ELF-1 (cell line): ENCODE results near the gene MILR1.
"Not testable (repeated sequence)": the region's sequence is repeated elsewhere in the genome, so short reads cannot be mapped to it uniquely, and the experiment has no call there.

ENCODE experiments used
- DNase-seq: peaks from one replicate; pipeline ENCODE4 v3.0.0-alpha.2; 2016; ENCODE audit warnings: low read depth, low spot score

MILR1 gene

DNA sequence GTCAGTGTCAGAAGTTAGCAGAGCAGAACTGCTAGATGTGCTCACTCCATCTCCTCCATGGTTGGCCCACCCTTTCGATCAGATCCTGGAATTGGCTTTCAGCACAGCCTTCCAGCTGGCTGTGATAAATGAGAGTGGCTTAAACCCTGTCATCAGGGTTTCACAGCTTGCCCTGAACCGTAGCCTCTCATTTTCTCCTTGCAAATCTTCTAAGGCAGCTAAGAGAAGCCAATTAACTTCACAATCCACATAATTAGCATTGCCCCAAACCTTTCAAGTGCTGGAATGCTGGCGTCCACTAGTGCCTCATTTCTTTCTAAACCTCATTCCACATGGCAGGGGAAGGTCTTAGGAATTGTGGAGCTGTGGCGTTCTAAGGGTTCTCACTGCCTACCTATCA is 21.7 kb downstream of the MILR1 start:
- peak; percentile 72 for DNase-seq

- DNase-seq: no peak
Observed at GRCh38 chr17:64471440-64471839, 22.5 kb downstream of the MILR1 start.

GRCh38 chr17:64472564-64472963 is 23.6 kb downstream of the MILR1 start:
- no peak for DNase-seq

GRCh38 chr17:64477849-64478248 is 28.9 kb downstream of the MILR1 start:
- DNase-seq: no peak

- no peak for DNase-seq
Observed at GRCh38 chr17:64480951-64481350, 32.0 kb downstream of the MILR1 start.

DNA sequence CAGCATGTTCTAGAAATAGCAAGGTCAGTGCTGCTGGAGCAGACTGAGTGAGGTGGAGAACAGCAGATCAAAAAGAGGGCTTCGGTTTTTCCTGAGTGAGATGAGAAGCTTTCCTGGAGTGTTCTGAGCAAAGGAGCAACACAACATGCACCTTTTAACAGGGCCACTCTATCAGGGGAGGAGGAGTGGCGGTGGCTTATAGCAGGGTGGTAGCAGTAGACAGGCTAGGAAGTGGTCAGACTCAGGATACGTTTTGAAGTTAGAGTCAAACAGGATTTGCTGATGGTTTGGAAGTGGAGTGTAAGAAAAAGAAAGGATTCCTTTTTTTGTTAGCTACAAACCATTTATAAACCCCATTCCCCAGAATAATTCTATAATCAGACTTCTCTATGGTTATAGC is 35.5 kb downstream of the MILR1 start:
- DNase-seq: no peak

DNA sequence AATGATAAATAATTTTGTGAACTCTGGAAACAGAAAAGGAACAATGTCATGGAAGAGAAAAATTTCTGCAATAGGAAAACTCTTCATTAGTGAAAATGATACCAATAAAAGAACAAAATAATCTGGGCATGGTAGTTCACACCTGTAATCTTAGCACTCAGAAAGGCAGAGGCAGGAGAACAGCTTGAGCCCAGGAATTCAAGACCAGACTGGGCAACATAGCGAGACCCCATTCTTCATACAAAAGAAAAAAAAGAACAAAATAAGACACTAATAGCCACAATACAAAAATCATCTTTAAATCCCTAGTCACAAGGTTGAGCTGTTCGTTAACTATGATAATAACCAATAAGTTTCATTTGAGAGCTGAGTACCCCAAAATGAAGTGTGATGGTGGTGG is 39.4 kb downstream of the MILR1 start:
- DNase-seq: no peak

DNA sequence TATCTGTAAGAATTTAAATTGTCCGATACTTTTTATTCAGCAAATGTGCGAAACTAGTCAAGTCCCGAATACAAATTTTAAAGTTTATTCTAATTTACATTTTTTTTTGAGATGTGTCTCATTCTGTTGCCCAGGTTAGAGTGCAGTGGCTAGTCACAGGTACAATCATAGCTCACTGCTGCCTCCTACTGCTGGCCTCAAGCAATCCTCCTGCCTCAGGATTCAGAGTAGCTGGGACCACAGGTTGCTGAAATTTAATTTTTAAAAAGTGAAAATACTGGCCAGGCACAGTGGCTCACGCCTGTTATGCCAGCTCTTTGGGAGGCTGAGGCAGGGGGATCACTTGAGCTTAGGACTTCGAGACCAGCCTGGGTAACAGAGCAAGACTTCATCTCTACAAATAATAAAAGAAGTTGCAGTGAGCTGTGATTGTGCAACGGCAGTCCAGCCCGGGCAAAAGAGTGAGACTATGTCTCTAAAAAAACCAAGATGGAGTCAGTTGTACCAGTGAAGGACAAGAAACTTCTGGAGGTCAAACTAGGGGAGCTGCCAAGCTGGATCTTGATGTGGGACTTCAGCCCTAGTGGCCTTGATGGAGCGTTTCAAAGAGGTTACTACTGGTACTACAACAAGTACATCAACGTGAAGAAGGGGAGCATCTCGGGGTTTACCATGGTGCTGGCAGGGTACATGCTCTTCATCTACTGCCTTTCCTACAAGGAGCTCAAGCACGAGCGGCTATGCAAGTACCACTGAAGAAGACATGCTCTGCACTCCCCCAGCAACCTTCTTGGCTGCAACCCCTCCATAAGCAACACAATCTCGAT is 42.3 kb downstream of the MILR1 start:
- no peak for DNase-seq

DNA sequence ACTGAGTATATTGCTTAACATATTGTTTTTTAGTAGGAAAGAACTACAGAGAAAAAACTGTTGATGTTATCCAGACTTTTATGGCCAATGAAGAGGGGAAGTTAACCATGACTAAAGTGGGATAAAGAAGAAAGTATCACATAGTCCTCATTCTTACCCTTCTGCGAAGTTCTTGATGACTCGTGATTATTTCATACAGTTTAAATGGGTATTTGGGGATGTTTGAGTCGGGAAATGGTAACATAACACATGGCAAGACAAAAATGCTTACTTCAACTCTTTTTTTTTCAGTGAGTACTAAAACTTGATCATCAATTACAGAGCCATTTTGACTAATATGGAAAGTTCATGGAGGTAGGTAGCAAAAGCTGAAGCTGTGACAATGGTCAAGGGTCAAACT is 43.1 kb downstream of the MILR1 start:
- no peak for DNase-seq

- DNase-seq: no peak
Observed at GRCh38 chr17:64492481-64493109, 43.7 kb downstream of the MILR1 start.

GRCh38 chr17:64494121-64494520 is 45.2 kb downstream of the MILR1 start:
- DNase-seq: no peak

DNA sequence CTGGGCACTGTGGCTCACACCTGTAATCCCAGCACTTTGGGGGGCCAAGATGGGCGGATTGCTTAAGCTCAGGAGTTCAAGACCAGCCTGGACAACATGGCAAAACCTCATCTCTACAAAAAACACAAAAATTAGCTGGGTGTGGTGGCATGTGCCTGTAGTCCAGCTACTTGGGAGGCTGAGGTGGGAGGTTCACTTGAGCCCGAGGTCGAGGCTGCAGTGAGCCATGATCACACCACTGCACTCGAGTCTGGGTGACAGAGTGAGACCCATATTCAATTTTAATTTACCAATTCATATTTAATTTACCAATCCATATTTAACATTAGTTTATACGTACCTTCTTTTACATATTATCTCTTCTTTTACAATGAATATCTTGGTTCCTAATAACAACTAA is 46.4 kb downstream of the MILR1 start:
- not testable (repeated sequence) for DNase-seq

DNA sequence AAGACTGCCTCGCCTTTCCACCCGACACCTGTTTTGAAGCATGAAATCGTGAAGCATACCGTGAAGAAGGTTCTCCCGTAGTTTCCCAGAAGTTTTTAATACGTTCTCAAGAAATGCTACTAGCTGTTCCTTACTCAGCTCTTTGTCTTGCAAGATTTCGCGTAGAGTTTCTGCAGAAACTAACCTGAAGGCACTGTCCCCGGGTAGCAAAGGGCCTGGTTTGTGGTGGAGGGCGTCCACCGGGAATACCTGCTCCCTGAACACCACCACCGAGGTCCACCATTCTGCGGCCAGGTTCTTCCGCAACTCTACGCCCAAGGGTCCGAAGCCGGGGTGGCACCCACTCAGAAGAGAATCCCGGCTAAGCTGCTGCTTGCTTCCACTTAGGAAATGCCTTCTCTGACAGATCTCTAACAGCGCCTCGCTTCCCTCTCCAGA is 47.5 kb downstream of the MILR1 start:
- no peak for DNase-seq

DNA sequence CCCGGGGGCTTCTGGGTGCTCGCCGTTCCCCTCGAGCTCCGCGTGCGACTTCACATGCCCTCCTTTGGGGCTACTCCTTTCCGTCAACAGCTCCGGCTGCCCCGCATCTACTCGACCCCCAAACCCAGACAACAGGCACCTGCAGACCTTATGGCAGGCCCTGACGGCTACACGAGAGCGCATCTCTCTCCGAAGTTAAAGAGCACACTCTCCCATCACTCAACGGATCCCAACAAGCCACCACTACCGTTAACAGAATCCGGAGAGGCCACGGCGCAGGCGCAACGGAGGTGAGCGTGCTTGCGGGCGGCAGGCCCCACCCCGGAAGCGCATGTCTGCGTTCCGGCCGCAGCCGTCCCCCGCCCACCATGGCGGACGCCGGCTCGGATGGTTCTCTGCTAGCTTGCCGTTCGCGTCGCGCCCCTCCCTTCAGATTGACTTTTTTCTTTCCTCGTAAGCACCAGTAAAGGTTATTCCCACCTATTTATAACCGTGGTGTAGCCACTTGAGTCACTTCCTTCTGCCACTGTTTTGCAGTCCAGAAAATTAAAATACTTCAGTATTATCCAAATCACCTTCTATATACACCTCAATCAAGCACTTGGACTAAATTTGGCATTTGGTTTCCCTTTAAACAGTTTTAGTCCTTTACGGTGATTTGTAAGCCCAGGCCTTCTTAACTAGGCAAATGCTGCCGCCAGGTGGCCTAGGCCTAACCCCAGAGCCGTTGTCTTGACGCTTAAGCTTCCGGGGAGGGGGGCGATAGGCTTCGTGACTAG is 48.1 kb downstream of the MILR1 start, which contains the start of gene POLG2:
Gene POLG2, minus strand, starts transcription at position 269 of the 779 bp plus-strand sequence. Its CDS starts 86 bp downstream, at position 183.
- DNase-seq: peak; percentile 96

DNA sequence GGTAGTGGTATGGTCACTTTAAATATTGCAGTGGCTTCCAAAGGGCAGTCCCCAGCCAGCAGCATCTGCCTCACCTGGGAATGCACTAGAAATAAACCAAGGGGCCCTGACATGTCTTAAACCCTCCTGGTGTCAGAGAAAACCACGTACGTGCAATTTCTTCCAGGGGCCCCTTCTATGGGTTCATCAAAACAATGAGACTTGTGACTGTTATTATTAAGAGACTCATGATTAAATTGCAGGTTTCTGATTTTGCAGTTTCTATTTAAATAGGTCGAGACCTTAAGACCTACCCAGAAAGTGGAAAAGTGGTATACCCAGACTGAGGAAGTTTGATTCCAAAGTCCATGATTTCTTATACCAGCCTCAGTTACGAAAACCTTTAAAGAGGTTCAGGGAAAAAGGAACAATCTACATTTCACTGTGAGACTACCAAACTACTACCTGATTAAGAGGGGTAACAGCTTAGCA is 48.7 kb downstream of the MILR1 start:
- no peak for DNase-seq

DNA sequence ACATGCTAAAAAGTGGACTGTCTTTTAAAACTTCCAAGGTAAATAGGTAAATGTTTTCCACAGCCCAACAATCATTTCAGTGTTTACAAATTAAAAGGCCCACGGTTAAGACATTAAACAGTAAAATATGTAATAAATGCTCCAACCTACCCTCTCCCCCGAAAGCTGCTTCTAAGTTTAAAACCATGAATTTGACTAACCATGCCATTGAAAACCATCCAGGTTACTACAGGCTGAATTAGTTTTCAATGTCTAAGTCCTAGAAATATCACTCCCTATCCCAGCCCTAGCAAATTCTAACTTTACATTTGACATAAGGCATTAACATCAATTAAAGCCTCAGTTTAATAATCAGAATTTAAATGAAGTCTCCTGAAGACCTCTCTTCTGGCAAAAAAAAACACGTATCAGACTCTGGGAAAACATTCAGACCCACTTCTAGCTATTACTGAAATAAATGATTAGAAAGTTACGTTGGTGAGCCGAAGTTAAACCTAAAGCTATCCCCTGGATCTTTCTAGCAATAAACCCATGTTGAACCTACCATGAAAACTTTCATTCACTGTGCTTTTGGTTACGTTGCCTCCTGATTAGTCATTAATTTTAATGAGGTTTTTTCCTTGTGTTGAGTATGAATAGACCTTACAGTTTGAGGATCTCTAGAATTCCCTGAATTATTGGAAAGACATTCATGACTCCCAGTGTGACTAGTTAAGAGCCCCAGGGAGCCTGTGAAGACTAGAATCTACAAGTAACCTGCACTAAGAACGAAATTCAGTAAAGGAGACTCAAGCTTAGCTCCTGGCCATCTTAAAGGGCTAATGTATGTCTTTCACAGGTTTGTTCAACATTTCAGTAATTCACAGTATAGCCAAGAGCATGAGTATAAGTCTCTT is 49.6 kb downstream of the MILR1 start:
- no peak for DNase-seq

- no peak for DNase-seq
Observed at GRCh38 chr17:64499805-64500486, 51.0 kb downstream of the MILR1 start.

DNA sequence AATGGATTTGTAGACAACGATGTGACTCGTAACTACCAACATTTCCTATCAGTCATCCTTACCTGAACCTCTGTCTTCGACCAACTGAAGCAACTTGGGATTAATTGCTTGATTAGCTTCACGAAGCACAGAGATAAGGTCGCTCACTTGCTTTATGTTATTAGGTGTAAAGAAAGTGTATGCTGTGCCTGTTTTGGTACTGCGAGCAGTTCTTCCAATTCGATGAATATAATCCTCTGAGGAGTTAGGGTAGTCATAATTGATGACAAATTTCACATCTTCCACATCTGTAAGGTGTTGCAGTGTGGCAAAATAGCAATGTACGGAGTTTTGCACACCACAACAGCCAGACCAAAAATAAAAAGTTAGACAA is 51.6 kb downstream of the MILR1 start:
- DNase-seq: no peak

DNA sequence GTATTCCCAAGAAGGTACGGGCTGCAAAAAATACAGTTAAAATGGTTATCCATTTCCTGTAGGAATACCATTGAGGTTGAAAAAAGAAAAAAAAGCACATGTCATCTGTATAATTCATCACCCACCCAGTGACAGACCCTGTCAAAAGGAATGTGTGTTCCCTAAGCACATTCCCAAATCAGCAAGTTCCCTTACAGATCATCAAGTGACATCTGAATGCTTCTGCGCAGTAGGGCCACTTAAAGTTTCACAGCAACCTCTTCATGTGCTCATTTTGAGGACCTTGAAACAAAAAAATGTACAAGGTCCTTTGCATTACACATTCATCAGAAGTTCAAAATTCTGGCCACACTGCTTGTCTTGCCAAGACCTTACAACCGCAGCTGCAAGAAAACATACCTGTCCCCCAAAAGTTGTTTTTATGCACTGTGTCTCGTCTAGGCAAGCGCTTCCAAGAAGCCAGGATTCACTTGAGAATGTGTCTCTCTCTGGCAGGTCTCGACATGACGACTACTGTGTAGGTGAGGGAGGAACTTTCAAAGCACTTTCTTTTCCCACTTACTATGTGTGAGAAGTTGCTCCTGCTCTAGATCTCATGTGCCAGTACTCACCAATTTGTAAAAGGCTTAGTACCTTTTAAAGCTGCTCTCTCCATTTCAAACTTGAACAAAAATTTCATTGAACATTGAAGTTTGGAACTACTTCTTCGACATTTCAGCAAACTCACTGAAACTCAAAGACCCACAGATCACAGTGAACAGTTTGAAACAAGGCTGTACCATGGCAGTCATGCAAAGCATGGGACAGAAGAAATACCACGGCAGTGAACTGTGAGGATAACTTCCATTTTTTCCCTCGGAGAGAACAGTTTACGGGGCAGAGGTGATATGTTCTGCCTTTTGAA is 52.2 kb downstream of the MILR1 start:
- DNase-seq: no peak

GRCh38 chr17:64502021-64502420 is 53.1 kb downstream of the MILR1 start:
- DNase-seq: no peak
